Parathyroid adenoma (tissue), 2 donors: ENCODE results near the gene ZC2HC1C.

Experiments
- H2AFZ ChIP-seq: fragments of 300-600 bp; sonication (generic); one replicate; pipeline ENCODE4 v1.7.0; 2017; ENCODE audit warnings: antibody characterized with exemption, mild to moderate bottlenecking
- H3K27ac ChIP-seq: fragments of 300-600 bp; sonication (generic); one replicate; pipeline ENCODE4 v1.7.0; 2017
- H3K27me3 ChIP-seq: fragments of 300-600 bp; sonication (generic); one replicate; pipeline ENCODE4 v1.7.0; 2017; ENCODE audit warnings: low read length; ENCODE audit not compliant: control insufficient read depth, insufficient read depth
- H3K36me3 ChIP-seq: fragments of 300-600 bp; sonication (generic); one replicate; pipeline ENCODE4 v1.7.0; 2017; ENCODE audit warnings: low read length; ENCODE audit not compliant: control insufficient read depth, insufficient read depth
- H3K4me1 ChIP-seq: fragments of 300-600 bp; sonication (generic); one replicate; pipeline ENCODE4 v1.7.0; 2017; ENCODE audit warnings: control low read depth
- H3K4me2 ChIP-seq: fragments of 300-600 bp; sonication (generic); one replicate; pipeline ENCODE4 v1.7.0; 2017; ENCODE audit warnings: low read length
- H3K4me3 ChIP-seq: fragments of 300-600 bp; sonication (generic); one replicate; pipeline ENCODE4 v1.7.0; 2017; ENCODE audit warnings: low read depth, low read length
- H3K79me2 ChIP-seq: fragments of 300-600 bp; sonication (generic); one replicate; pipeline ENCODE4 v1.7.0; 2017; ENCODE audit warnings: control low read depth
- H3K9ac ChIP-seq: fragments of 300-600 bp; sonication (generic); one replicate; pipeline ENCODE4 v1.7.0; 2017; ENCODE audit warnings: mild to moderate bottlenecking
- H3K9me3 ChIP-seq: fragments of 300-600 bp; sonication (generic); one replicate; pipeline ENCODE4 v1.7.0; 2017; ENCODE audit warnings: low read length; ENCODE audit not compliant: control insufficient read depth
- CTCF ChIP-seq: fragments of 300-600 bp; sonication (generic); IDR thresholded peaks from one replicate; pipeline ENCODE4 v1.7.0; 2017; ENCODE audit warnings: antibody characterized with exemption, mild to moderate bottlenecking
- donor health status: primary hyperparathyroidism.

ZC2HC1C gene

GRCh38 chr14:75051556-75051899 is 17.9 kb upstream of the ZC2HC1C start:
- no peaks in the 10 kb centered on the region for H3K9me3 ChIP-seq
- peaks cover 6% of the 10 kb centered on the region for H3K4me1 ChIP-seq
- peak overlapping the region; percentile 64 for H3K4me2 ChIP-seq
- H3K9ac ChIP-seq, result no peak overlapping the region
- TF ChIP-seq CTCF, result no peak
- H3K36me3 ChIP-seq, result no peaks in the 10 kb centered on the region
- peaks cover 10% of the 10 kb centered on the region for H3K79me2 ChIP-seq
- H3K4me3 ChIP-seq, result peak overlapping the region; percentile 85
- H3K27me3 ChIP-seq, result no peaks in the 10 kb centered on the region
- peak overlapping the region; percentile 94 for H2AFZ ChIP-seq
- peak overlapping the region; percentile 81 for H3K27ac ChIP-seq

- Histone ChIP-seq H3K9ac (no peak overlapping the region), H3K4me2 (no peak overlapping the region), H3K27me3 (no peaks in the 10 kb centered on the region), H3K79me2 (peaks cover 7% of the 10 kb centered on the region), H3K36me3 (no peaks in the 10 kb centered on the region), H3K27ac (no peak overlapping the region), H3K9me3 (no peaks in the 10 kb centered on the region), H2AFZ (no peak overlapping the region), H3K4me1 (peaks cover 6% of the 10 kb centered on the region), H3K4me3 (no peak overlapping the region)
- TF ChIP-seq CTCF, result no peak
Measured at GRCh38 chr14:75053396-75054291, 15.8 kb upstream of the ZC2HC1C start.

- Histone ChIP-seq H3K79me2 (peaks cover 7% of the 10 kb centered on the region), H3K9me3 (no peaks in the 10 kb centered on the region), H3K27ac (no peak overlapping the region), H3K4me2 (no peak overlapping the region), H3K9ac (no peak overlapping the region), H3K27me3 (no peaks in the 10 kb centered on the region), H3K36me3 (no peaks in the 10 kb centered on the region), H2AFZ (no peak overlapping the region), H3K4me3 (no peak overlapping the region), H3K4me1 (peaks cover 6% of the 10 kb centered on the region)
- no peak for TF ChIP-seq CTCF
Measured at GRCh38 chr14:75054421-75054820, 15.0 kb upstream of the ZC2HC1C start.

GRCh38 chr14:75059642-75060041 is 9.8 kb upstream of the ZC2HC1C start:
- Histone ChIP-seq H3K27me3 (no peaks in the 10 kb centered on the region), H3K4me2 (no peak overlapping the region), H3K9me3 (no peaks in the 10 kb centered on the region), H3K79me2 (no peaks in the 10 kb centered on the region), H3K36me3 (no peaks in the 10 kb centered on the region), H3K27ac (no peak overlapping the region), H3K4me1 (no peaks in the 10 kb centered on the region), H3K4me3 (no peak overlapping the region), H3K9ac (no peak overlapping the region), H2AFZ (no peak overlapping the region)
- TF ChIP-seq CTCF, result no peak

- H2AFZ ChIP-seq, result no peak overlapping the region
- TF ChIP-seq CTCF, result no peak
- no peak overlapping the region for H3K4me3 ChIP-seq
Measured at GRCh38 chr14:75060420-75060819, 9.0 kb upstream of the ZC2HC1C start.

More at GRCh38 chr14:75060420-75060819, 9.0 kb upstream of the ZC2HC1C start:
- no peak overlapping the region for H3K4me2 ChIP-seq
- peaks cover 4% of the 10 kb centered on the region for H3K79me2 ChIP-seq
- no peaks in the 10 kb centered on the region for H3K4me1 ChIP-seq
- no peaks in the 10 kb centered on the region for H3K9me3 ChIP-seq
- no peak overlapping the region for H3K27ac ChIP-seq
- no peaks in the 10 kb centered on the region for H3K36me3 ChIP-seq
- no peaks in the 10 kb centered on the region for H3K27me3 ChIP-seq
- H3K9ac ChIP-seq, result no peak overlapping the region
